Mesothelial cell of epicardium (in vitro differentiated cells): ENCODE results near the gene RRAD. TPM values are rescaled to one million over a fixed set of nuclear protein-coding genes. Genes with fewer than 3 reads are reported as not detected.

Experiments
- DNase-seq, 2 experiments: peaks; one replicate each; pipeline ENCODE4 v3.0.0; 2021; ENCODE audit warnings: low spot score in 2 of 2; ENCODE audit not compliant: unreplicated experiment in 2 of 2
- H3K27ac Mint-ChIP-seq: 2 replicates; pipeline ENCODE4 v1.8.0; 2021; ENCODE audit warnings: mixed read lengths
- H3K27me3 Mint-ChIP-seq: 2 replicates; pipeline ENCODE4 v1.8.0; 2021; ENCODE audit warnings: low read depth, mixed read lengths
- H3K36me3 Mint-ChIP-seq: 2 replicates; pipeline ENCODE4 v1.8.0; 2021; ENCODE audit warnings: mixed read lengths
- H3K4me1 Mint-ChIP-seq: 2 replicates; pipeline ENCODE4 v1.8.0; 2021; ENCODE audit warnings: mixed read lengths
- H3K4me3 Mint-ChIP-seq: 2 replicates; pipeline ENCODE4 v1.8.0; 2021; ENCODE audit warnings: mild to moderate bottlenecking, moderate library complexity, mixed read lengths
- H3K9me3 Mint-ChIP-seq: 2 replicates; pipeline ENCODE4 v1.8.0; 2021; ENCODE audit warnings: mixed read lengths
- CTCF ChIP-seq: fragments of 200-600 bp; sonication (generic); IDR thresholded peaks from one replicate; pipeline ENCODE4 v1.5.0; 2021; ENCODE audit warnings: antibody characterized with exemption; ENCODE audit not compliant: unreplicated experiment
- total RNA-seq: library from RNA; stranded (reverse); gene quantifications from 3 replicates; pipeline ENCODE4 v1.2.1, GENCODE V29; 2021

The RRAD gene
- total RNA-seq, 1 donor from 2014 or later: 2.7 TPM

GRCh38 chr16:66880288-66881013, 44.9 kb downstream of the RRAD start, which contains the start of gene PDP2:
Gene PDP2 (plus strand): TSS chr16:66880515. CDS start chr16:66884285, 3,770 bp downstream.
- Mint-ChIP-seq H3K4me1 (peaks cover 13% of the 10 kb centered on the region), H3K4me3 (peak within 1 kb of the TSS; percentile 99)
- TF ChIP-seq CTCF: no peak

DNA sequence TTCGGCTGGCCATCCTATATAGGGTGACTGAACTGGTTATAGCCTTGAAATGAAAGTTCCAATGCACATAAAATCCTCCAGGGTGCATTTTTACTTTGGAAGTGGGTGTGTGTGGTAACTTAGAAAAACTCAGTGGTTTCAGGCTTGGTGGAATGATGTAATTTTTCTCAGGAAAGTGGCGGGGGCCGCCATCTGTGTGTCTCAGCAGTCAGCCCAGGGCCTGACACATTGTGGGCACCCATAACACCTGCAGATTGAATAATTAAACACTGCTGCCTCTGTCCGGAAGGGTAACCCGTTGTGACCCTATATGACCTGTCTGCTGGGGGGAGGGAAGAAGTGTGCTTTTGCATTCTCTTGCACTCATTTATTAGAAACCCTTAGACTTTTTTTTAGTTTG, 47.3 kb downstream of the RRAD start:
- TF ChIP-seq CTCF: no peak
- Mint-ChIP-seq H3K36me3 (no peaks in the 10 kb centered on the region), H3K4me3 (no peak overlapping the region), H3K9me3 (no peaks in the 10 kb centered on the region), H3K4me1 (peaks cover 21% of the 10 kb centered on the region), H3K27ac (no peak overlapping the region), H3K27me3 (no peaks in the 10 kb centered on the region)
- no peak for DNase-seq

More at GRCh38 chr16:66880288-66881013, 44.9 kb downstream of the RRAD start, which contains the start of gene PDP2:
- peak within 1 kb of the TSS; percentile 92 for H3K27ac Mint-ChIP-seq
- DNase-seq: peak; percentile 84 to 91
- H3K27me3 Mint-ChIP-seq: no peaks in the 10 kb centered on the region
- no peaks in the 10 kb centered on the region for H3K9me3 Mint-ChIP-seq
- peaks cover 8% of the 10 kb centered on the region for H3K36me3 Mint-ChIP-seq

DNA sequence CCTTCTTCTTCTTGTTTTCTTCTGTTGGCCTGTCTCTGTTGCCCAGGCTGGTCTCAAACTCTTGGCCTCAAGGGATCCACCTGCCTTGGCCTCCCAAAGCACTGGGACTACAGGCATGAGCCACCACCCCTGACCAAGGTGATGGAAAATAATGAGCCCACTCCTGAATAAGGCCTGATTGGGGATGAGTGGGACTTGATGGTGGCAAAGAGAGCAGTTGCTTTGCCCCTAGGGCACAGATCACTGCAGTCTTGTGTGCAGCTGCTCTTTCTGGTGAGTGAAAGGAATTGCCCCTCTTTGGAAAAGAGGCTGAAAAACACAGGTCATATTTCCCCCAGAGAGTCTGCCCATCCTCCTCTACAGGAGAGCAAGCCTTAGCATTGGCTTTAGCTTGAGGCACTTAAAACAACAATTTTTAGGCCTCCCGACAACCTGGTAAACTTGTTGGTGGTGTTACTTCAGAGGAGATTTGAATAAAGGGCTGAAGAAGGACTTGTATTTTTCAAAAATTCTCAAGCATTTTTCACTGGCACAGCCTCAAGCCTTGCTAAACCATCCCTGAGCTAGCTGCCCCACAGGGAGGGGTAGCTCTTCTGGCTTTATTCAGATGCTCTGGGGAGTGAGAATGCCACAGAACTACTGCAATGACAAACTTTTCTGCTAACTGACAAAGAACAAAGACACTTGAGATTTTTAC, 51.1 kb downstream of the RRAD start:
- Mint-ChIP-seq H3K27me3 (no peaks in the 10 kb centered on the region), H3K4me3 (peak overlapping the region; percentile 13), H3K36me3 (no peaks in the 10 kb centered on the region), H3K27ac (peak overlapping the region; percentile 64), H3K4me1 (peaks cover 14% of the 10 kb centered on the region), H3K9me3 (no peaks in the 10 kb centered on the region)
- no peak for DNase-seq
- TF ChIP-seq CTCF: no peak

DNA sequence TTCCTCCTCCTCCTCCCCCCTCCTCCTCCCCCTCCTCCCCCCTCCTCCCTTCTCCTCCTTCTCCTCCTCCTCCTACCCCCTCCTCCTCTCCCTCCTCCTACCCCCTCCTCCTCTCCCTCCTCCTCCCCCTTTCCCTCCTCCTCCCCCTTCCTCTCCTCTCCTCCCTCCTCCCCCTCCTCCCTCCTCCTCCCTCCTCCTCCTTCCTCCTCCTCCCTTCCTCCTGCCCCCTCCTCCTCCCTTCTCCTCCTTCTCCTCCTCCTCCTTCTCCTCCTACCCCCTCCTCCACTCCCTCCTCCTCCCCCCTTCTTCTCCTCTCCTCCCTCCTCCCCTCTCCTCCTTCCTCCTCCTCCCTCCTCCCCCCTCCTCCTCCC, 51.7 kb downstream of the RRAD start:
- no peaks in the 10 kb centered on the region for H3K9me3 Mint-ChIP-seq
- no peaks in the 10 kb centered on the region for H3K27me3 Mint-ChIP-seq
- peaks cover 14% of the 10 kb centered on the region for H3K4me1 Mint-ChIP-seq
- H3K27ac Mint-ChIP-seq: no peak overlapping the region
- H3K36me3 Mint-ChIP-seq: no peaks in the 10 kb centered on the region
- H3K4me3 Mint-ChIP-seq: no peak overlapping the region
- no peak for DNase-seq
- no peak for TF ChIP-seq CTCF

- Mint-ChIP-seq H3K36me3 (no peaks in the 10 kb centered on the region), H3K4me1 (peaks cover 14% of the 10 kb centered on the region), H3K4me3 (peak overlapping the region; percentile 74), H3K27ac (peak overlapping the region; percentile 70), H3K27me3 (no peaks in the 10 kb centered on the region), H3K9me3 (no peaks in the 10 kb centered on the region)
- DNase-seq: peak; percentile 81 to 91
- peak; percentile 90 for TF ChIP-seq CTCF
Measured at GRCh38 chr16:66872943-66873684, 52.2 kb downstream of the RRAD start.
